MCF 10A (cell line): Measurements from ENCODE around the gene ARL6IP4. TPM values are rescaled to one million over a fixed set of nuclear protein-coding genes. Genes with fewer than 3 reads are reported as not detected.
A peak's percentile ranks its signal among the peaks of the same experiment; 100 is the strongest.

Experiments
- Bru-seq: library from RNA; stranded (reverse); fragments of 400-500 nt; gene quantifications from one replicate; lab custom pipeline; 2021; lab: Mats Ljungman, UMichigan
- BruChase-seq, 2 experiments: library from RNA; stranded (reverse); fragments of 400-500 nt; gene quantifications; one replicate each; lab custom pipeline; 2021; lab: Mats Ljungman, UMichigan
- BruUV-seq: library from RNA; stranded (reverse); fragments of 400-500 nt; replicated peaks from 2 replicates; lab custom pipeline; 2021; lab: Mats Ljungman, UMichigan
- CTCF ChIA-PET: fragments of 300-600 bp; sonication (Branson Sonifier 250); formaldehyde crosslinking; extraction: SDS; loops from one replicate; lab custom pipeline; 2021; ENCODE audit warnings: antibody characterized with exemption, inconsistent platforms; lab: Yijun Ruan, JAX
- POLR2A ChIA-PET: fragments of 300-600, 350-650 bp; sonication (Branson Sonifier 250); formaldehyde crosslinking; extraction: SDS; loops from one replicate; lab custom pipeline; 2020; ENCODE audit warnings: antibody characterized with exemption, inconsistent platforms; lab: Yijun Ruan, JAX
- DNase-seq: peaks from one replicate; pipeline ENCODE4 v3.0.0-alpha.2; 2018; ENCODE audit not compliant: unreplicated experiment
- H3K27ac Mint-ChIP-seq: one replicate; pipeline ENCODE4 v1.8.0; 2022; ENCODE audit warnings: mild to moderate bottlenecking, low read depth, mixed read lengths; ENCODE audit not compliant: unreplicated experiment
- H3K27me3 Mint-ChIP-seq: one replicate; pipeline ENCODE4 v1.8.0; 2022; ENCODE audit warnings: mixed read lengths; ENCODE audit not compliant: insufficient read depth, unreplicated experiment
- H3K36me3 Mint-ChIP-seq: one replicate; pipeline ENCODE4 v1.8.0; 2022; ENCODE audit warnings: mild to moderate bottlenecking, moderate library complexity, mixed read lengths; ENCODE audit not compliant: insufficient read depth, unreplicated experiment
- H3K4me1 Mint-ChIP-seq: one replicate; pipeline ENCODE4 v1.8.0; 2022; ENCODE audit warnings: mixed read lengths; ENCODE audit not compliant: insufficient read depth, unreplicated experiment
- H3K4me3 Mint-ChIP-seq: one replicate; pipeline ENCODE4 v1.8.0; 2022; ENCODE audit warnings: mild to moderate bottlenecking, moderate library complexity, mixed read lengths; ENCODE audit not compliant: unreplicated experiment
- H3K9me3 Mint-ChIP-seq: one replicate; pipeline ENCODE4 v1.8.0; 2022; ENCODE audit warnings: mixed read lengths; ENCODE audit not compliant: unreplicated experiment
- intact Hi-C: fragments of 100-400 bp; cut with micrococcal nuclease; formaldehyde crosslinking; loops from 2 replicates; pipeline ENCODE4 v1.14.1; 2022
- long read RNA-seq: library from polyadenylated mRNA; stranded (forward); transcript quantifications from one replicate; pipeline ENCODE4 v2.0.0, GENCODE V29; 2022
- total RNA-seq: library from RNA; stranded (reverse); gene quantifications from 2 replicates; pipeline ENCODE4 v1.2.3, GENCODE V29; 2022
- TF ChIP-seq, protein P1 (sequence below): fragments of 200-600 bp; IDR thresholded peaks from one replicate; pipeline ENCODE4 v1.8.0; 2022; ENCODE audit warnings: antibody characterized with exemption, mild to moderate bottlenecking; ENCODE audit not compliant: unreplicated experiment

The ARL6IP4 gene
- total RNA-seq = 198 and 238 TPM in 2 replicates
- percentile 36 among the genes with signal in this experiment for Bru-seq, nascent RNA
- percentile 34 among the genes with signal in this experiment for BruChase-seq, experiment 1, labeled RNA remaining after a 6-hour chase
- BruChase-seq, experiment 2, labeled RNA remaining after a 2-hour chase = percentile 28 among the genes with signal in this experiment
- long read RNA-seq, transcript ARL6IP4-208 (6 exons, 796 nt) = minor isoform, 6 of 316 reads
- long read RNA-seq, transcript ARL6IP4-220 (6 exons, 1,591 nt) = major isoform, 109 of 316 reads
- long read RNA-seq, transcript ARL6IP4-201 (6 exons, 1,644 nt) = minor isoform, 16 of 316 reads
- long read RNA-seq, transcript ARL6IP4-210 (6 exons, 1,491 nt) = minor isoform, 37 of 316 reads
- long read RNA-seq, partial matches to known transcripts = 23 of 316 reads
- long read RNA-seq, other reads (novel, unspliced or antisense) = 116 of 316 reads

DNA sequence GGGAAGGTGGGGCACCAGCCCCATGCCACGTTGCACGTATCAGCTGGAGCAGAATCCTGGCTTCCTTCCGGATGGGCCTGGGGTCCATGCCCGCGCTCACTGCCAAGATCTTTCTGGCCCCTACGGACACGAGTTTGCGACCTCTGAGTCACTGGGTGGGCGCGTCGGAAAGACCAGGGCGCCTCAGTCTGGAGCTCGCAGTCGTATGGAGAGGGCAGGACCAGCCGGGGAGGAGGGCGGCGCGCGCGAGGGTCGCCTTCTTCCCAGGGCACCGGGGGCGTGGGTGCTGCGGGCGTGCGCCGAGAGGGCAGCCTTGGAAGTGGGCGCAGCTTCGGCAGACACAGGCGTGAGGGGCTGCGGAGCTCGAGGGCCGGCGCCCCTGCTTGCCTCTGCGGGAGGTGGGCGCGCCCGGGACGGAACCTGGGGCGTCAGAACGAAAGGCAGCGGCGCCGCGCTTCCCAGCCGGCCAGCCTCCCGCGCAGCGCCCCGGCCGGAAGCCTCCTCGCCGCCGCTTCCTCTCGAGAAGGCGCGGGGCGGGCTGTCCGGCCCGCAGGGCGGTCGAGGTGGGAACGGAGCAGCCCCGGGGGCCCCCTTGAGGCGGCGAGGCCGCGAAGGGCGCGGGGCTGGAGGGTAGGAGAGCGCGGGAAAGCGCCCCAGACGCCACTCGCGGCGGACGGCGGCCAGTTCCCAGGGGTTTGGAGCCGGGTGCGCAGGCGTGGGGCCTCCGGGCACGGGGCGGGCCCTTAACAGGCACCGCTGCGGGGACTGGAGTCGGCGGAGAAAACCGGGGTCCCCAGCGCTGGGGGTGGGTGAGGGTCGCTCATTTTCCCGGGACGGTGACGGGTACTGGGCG is at the start of gene ARL6IP4:
TSS of gene ARL6IP4 (plus strand) at position 499 of the 853 bp plus-strand sequence. CDS start 459 bp downstream, outside the sequence.
- Mint-ChIP-seq H3K4me1 (peaks cover 10% of the 10 kb centered on the region), H3K36me3 (peaks cover 28% of the 10 kb centered on the region), H3K4me3 (peak within 1 kb of the TSS; percentile 85), H3K9me3 (no peaks in the 10 kb centered on the region), H3K27ac (peak within 1 kb of the TSS; percentile 67), H3K27me3 (no peaks in the 10 kb centered on the region)
- ChIA-PET POLR2A (interaction anchor here (0.8 to 1.6 kb wide), 7 partner anchors 12 to 258 kb away, joined by 3 to 15 read pairs (median 6); partner anchors contain the start of genes ABCB9, MPHOSPH9, MTRFR and PITPNM2), CTCF (interaction anchor here (1.0 to 1.8 kb wide), 3 partner anchors 119 to 257 kb away, joined by 3 to 6 read pairs (median 6); no protein-coding TSS in a partner anchor)
- BruUV-seq = no TSS peak
- intact Hi-C loops = loop anchor here (2.0 to 5.0 kb wide), 2 partner anchors 172 to 252 kb away; partner anchors contain the start of genes MPHOSPH9, MTRFR and PITPNM2
- TF ChIP-seq, protein P1, sequence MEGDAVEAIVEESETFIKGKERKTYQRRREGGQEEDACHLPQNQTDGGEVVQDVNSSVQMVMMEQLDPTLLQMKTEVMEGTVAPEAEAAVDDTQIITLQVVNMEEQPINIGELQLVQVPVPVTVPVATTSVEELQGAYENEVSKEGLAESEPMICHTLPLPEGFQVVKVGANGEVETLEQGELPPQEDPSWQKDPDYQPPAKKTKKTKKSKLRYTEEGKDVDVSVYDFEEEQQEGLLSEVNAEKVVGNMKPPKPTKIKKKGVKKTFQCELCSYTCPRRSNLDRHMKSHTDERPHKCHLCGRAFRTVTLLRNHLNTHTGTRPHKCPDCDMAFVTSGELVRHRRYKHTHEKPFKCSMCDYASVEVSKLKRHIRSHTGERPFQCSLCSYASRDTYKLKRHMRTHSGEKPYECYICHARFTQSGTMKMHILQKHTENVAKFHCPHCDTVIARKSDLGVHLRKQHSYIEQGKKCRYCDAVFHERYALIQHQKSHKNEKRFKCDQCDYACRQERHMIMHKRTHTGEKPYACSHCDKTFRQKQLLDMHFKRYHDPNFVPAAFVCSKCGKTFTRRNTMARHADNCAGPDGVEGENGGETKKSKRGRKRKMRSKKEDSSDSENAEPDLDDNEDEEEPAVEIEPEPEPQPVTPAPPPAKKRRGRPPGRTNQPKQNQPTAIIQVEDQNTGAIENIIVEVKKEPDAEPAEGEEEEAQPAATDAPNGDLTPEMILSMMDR = no peak
- peak; percentile 56 for DNase-seq

DNA sequence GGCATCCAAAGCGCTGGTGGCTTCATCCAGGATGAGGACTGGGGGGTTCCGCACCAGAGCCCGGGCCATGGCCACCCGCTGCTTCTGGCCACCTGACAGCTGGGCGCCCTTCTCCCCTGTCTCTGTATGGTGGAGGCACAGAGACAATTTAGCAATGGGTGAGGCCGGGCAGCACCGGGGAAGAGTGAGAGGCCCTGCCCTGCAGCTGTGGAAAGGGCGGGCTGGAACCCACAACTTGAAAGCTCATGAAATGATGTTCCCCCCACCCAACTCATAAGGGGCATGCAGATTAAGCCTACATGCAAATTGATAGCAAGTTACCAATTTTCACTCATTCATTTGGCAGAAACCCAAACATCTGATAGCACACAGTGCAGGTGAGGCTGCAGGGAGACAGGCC is 48.3 kb upstream of the ARL6IP4 start:
- no TSS peak for BruUV-seq

DNA sequence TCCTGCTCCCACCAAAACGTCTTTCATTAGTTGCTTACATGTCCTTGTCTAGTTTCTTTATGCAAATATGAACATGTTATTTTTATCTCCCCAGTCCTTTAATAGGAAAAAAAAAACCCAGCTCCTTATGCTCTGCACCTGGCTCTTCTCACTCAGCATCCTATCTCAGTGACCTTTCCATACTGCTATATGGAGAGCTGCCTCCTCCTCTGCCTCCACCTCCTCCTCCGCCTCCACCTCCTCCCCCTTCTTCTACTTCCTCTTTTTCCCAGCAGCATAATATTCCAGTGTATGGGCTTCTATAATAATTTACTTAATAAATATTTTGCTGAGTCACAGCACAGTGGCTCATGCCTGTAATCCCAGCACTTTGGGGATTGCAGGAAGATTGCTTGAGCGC is 45.8 kb upstream of the ARL6IP4 start:
- TF ChIP-seq, protein P1 = no peak
- Mint-ChIP-seq H3K9me3 (no peaks in the 10 kb centered on the region), H3K36me3 (peaks cover 5% of the 10 kb centered on the region), H3K4me1 (peaks cover 6% of the 10 kb centered on the region), H3K4me3 (no peak overlapping the region), H3K27me3 (no peaks in the 10 kb centered on the region), H3K27ac (no peak overlapping the region)
- ChIA-PET POLR2A (no interaction called here), CTCF (no interaction called here)
- intact Hi-C loops = no loop called here
- BruUV-seq = no TSS peak
- DNase-seq = no peak

More for the DNA sequence above, 48.3 kb upstream of the ARL6IP4 start:
- Mint-ChIP-seq H3K9me3 (no peaks in the 10 kb centered on the region), H3K4me1 (no peaks in the 10 kb centered on the region), H3K27ac (no peak overlapping the region), H3K4me3 (no peak overlapping the region), H3K27me3 (no peaks in the 10 kb centered on the region), H3K36me3 (peaks cover 5% of the 10 kb centered on the region)
- DNase-seq = no peak
- intact Hi-C loops = no loop called here
- TF ChIP-seq, protein P1 = no peak
- CTCF ChIA-PET = no interaction called here
- POLR2A ChIA-PET = interaction anchor here (0.8 to 1.1 kb wide), 2 partner anchors 13 to 36 kb away, joined by 3 to 4 read pairs; partner anchors contain the start of gene VPS37B
